ENCODE results near the gene RBM26.
A peak's percentile ranks its signal among the peaks of the same experiment; 100 is the strongest.

Gene RBM26, protein sequence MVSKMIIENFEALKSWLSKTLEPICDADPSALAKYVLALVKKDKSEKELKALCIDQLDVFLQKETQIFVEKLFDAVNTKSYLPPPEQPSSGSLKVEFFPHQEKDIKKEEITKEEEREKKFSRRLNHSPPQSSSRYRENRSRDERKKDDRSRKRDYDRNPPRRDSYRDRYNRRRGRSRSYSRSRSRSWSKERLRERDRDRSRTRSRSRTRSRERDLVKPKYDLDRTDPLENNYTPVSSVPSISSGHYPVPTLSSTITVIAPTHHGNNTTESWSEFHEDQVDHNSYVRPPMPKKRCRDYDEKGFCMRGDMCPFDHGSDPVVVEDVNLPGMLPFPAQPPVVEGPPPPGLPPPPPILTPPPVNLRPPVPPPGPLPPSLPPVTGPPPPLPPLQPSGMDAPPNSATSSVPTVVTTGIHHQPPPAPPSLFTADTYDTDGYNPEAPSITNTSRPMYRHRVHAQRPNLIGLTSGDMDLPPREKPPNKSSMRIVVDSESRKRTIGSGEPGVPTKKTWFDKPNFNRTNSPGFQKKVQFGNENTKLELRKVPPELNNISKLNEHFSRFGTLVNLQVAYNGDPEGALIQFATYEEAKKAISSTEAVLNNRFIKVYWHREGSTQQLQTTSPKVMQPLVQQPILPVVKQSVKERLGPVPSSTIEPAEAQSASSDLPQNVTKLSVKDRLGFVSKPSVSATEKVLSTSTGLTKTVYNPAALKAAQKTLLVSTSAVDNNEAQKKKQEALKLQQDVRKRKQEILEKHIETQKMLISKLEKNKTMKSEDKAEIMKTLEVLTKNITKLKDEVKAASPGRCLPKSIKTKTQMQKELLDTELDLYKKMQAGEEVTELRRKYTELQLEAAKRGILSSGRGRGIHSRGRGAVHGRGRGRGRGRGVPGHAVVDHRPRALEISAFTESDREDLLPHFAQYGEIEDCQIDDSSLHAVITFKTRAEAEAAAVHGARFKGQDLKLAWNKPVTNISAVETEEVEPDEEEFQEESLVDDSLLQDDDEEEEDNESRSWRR

DNA sequence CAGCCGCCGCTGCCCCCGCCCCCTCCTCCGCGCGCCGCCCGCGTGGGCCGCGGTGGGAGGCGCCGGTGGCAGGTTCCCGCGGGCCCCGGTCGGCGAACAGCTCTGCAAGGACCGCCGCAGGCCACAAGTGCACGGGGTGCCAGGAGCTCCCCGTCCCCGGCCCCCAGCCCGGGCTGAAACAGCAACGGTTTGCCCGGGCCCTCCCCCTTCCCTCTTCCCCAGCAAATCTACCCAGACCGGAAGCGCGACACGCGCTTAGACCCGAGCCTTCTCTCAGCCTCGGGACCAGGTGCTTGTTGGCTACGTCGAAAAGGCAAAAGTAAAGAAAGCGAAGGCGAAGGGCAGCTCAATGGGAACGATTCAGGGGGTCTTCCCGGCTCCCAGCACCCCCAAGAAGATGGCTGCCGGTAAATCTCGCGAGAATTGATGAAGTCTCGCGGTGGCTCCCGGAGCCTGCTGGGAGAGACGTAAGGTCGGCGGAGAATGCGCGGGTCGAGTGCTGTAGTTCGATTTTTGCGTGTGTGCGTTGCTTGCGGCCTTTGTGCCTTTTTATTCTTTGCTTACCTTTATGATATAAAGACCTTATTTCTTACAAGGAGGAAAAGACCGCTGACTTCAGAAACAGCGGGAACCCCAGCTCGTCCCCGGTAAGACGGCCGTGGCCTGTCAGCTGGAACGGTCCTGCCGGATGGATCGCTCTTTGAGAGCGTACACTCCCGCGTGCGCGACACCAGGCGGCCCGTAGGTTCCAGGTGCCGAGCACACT, at the start of gene RBM26:
Gene RBM26 (minus strand): TSS at position 425 of the 766 bp plus-strand sequence. CDS start 481 bp downstream, outside the sequence.
- DNase-seq: peak; percentile 72

DNA sequence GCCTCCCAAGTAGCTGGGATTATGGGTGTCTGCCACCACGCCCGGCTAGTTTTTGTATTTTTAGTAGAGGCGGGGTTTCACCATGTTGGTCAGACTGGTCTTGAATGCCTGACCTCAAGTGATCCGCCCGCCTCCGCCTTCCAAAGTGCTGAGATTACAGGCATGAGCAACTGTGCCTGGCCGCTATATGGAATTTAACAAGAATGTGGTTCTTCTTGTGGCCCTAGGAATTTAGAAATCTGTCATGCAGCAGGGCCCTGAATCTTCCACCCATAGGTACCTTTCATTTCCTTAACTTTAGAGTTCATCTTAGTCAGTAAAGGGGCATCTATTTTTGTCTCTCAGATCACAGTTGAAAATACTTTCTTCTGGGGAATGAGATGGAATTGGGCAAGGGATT, 49.3 kb upstream of the RBM26 start:
- DNase-seq: no peak

DNA sequence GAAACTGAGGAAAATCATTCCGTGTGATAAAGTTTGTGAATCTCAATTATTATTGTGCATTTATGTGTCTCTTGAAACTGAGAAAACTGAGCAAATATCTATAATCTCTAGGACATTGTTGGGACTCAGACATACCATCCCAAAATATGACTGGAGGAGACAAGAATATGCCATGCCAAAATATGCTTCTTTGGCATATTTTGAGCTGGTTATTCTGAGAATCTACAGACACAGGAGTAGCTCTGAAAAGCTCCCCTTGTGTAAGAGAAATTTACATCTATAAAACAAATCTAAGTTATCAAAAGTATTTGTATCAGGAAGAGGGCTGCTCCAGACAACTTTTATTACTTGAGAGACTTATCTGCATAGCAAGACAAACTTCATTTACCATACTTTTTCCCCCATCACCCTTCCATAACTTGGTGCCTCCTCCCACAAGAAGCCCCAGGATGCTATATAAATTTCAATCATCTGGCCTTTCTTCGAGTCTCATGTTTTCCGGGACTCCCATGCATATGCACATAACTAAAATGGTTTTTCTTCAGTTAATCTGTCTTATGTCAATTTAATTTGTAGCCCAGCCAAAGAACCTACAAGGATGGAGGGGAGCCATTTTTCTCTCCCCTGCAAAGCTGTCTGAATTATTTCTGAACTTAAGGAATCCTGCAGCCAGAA, 46.3 kb upstream of the RBM26 start:
- DNase-seq: no peak

DNA sequence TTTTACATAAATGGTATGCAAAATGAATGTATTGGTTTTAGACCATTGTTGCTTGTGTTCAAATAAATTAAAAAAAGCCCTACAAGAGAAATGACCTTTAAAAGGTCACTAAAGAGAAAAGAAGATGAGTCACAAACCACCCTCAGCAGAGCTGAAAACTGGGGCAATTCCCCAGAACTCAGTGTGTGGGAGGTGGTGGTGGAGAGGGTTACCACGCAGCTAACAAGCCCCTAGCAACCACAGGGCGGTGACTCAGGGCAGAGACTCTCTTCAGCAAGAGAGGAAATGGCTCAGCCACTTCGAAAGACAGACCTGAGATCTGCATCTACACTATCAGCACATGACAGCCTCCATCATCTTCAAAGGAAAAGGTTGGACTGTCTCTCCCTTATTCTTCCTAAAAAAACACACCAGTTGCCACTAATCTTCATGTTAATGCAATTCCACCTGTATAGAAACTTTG, 45.5 kb upstream of the RBM26 start:
- DNase-seq: no peak

DNA sequence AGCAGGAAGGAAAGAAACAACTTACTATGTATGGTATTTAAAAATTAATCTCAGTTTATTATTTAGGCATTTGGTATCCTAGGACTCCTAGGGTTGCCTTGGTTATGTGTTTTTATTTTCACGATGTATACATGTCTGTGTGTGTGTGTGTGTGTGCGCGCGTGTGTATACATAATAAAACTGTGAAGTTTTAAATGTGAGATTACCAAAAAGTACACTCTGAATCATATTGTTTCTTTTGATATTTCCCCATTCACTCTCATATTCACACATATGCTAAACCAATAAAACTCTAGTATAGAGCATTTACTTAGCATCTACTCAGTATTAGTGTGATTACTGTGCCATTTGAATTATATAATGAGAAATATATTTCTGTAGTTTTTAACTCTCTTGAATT, 44.1 kb upstream of the RBM26 start:
- DNase-seq: no peak

DNA sequence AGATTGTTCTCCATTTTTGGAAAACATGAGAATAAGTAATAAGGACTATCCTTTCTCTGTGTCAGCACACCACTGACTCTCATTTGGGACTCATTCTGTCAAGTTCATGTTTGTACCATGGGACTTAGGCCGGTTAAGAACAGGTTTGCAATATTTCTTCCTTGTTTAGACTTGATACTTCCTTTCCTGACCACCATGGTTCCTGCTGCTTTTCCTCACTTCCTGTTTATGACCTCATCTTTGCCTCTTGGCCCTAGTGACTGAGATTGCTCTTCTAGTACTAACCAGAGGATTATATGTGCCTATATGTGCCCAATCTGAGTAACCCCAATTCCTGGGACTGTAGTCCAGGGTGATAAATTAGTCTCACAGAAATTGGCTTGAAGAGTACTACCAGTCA, 42.4 kb upstream of the RBM26 start:
- no peak for DNase-seq

DNA sequence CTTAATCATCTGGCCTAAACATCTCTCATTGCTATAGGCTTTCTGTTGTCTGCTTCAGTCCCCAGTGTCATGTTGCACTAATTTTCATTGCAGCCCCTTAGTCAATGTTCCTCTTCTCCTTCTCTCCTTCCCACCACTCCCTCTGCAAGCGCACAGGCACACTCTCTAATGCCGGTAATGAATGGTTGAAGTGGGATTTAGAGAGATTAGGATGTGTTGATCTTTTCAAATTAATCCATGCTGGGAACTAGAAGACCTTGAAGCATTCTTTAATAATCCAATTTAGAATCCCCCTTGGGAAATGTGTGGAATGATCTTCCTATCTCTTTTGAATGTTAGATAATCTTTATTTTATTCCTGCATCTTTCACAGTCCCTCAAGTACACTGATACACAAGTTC, 41.7 kb upstream of the RBM26 start:
- no peak for DNase-seq

DNA sequence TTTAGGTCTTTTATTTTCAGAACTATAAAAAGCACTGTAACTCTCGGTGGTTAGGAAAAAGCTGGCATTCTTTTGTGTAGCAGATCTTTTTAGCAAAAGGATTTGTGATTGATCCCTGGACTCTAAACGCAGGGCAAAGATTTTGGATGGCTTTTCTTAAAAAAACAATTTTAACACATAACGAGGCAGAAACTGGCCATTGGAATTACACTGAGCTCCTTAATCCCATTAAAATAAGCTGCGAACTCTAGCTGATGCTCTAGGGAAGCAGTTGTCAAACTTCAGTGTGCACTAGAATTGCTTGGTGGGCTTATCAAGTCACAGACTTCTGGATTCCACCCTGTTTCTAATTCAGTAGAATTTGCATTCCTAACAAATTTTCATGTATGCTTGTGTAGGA, 41.1 kb upstream of the RBM26 start:
- no peak for DNase-seq

DNA sequence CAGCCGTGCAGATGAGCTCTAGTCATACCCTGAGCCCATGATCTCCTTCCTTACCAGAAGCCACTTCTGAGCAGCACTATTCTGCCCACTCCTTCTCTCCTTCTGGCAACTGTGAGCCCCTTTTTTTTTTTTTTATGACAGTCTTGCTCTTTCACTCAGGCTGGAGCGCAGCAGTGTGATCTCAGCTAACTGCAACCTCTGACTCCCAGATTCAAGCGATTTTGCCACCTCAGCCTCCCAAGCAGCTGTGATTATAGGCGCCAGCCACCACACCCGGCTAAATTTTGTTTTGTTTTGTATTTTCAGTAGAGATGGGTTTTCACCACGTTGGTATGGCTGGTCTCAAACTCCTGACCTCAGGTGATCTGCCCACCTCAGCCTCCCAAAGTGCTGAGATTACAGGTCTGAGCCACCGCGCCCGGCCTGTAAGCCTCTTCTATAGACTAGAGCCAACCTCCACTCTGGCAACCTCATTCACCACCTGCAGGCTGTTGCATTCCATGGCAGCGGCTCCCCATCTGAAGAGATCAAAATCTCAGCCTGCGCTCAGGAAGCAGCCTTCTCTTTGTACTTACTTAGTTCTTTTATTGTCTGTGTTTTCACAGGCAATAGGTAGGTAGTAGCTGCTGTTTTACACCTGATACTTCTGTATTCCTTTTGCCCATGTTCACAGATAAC, 40.1 kb upstream of the RBM26 start:
- DNase-seq: no peak

DNA sequence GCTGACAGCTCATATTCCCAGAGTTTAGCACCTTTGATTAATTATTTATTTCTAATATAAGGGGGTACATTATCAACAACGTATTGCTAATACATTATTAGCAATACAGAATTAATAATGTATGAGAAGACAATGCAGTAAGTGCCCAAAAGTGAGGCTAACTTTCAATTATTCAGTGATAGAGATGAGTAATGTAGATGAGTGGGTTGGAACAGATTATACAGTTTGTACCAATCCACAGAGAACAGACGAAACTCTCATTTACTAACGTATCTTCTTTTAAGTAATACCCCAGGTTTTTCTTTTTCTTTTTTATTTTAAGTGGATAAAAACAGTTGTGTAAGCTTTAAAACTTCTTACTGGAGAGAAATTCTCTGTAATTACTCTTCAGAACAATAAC, 36.7 kb upstream of the RBM26 start:
- DNase-seq: no peak

DNA sequence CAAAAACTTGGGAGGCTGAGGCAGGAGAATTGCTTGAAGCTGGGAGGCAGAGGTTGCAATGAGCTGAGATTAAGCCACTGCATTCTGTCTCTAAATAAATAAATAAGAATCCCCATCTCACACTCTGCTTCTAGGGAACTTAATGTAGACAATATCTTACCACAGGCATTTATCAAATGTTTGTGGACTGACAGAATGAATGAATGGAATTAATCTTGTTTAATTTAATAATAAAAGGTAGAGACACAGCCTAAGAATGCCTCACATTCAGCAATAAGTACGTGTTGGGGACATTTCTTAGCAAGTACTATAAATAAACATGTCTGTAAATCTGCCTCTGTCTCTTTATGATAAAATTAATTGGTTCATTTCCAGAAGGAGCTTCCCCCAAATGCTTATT, 36.2 kb upstream of the RBM26 start:
- DNase-seq: no peak

DNA sequence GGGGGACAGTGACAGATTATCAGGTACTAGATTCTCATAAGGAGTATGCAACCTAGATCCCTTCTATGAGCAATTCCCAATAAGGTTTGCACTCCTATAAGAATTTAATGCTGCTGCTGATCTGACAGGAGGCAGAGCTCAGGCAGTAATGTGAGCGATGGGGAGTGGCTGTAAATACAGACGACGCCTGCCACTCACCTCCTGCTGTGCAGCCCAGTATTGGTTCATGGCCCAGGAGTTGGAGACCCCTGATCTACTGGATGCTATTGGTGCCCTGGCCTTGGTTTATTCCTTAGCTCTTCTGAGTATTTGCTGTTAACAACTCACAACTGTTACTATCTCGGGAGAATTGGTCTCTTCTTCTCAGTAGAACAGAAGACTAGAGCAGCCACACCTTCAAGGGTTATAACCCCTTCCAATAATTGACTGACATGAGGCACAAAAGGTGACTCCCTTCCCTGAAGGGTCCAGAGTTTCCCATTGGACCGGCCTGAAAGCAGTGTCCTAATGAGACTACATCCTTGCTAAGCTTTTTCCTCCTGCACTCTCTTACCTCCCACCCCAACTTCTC, 35.0 kb upstream of the RBM26 start:
- DNase-seq: no peak

DNA sequence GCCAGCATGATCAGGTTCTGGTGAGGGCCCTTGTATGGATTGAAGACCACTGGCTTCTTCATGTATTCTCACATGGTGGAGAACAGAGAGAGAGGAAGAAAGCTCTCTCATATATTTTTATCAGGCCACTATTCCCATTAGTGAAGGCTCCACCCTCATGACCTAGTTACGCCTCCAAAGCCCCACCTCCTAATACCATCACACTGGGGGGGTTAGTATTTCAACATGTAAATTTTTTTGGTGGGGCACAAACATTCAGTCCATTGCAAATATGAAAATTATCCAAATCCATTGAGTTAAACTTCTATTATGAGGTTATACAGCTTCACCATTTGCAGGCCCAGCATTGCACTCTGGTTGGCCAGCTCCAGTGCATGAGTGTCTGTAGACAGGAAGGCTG, 33.2 kb upstream of the RBM26 start:
- DNase-seq: no peak

DNA sequence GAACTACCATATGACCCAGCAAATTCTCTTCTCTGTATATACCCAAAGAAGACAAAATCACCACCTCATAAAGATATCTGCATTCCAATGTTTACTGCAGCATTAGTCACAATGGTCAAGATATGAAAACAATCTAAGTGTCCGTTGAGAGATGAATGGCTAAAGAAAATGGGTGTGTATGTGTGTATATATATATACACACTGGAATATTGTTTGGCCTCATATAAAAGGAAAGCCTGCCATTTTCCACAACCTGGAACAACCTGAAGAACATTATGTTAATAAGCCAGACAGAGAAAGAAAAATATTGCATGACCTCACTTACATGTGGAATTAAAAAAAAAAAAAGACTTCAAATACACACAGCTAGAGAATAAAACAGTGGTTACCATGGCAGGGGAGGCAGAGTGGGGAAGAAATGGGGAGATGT, 29.5 kb upstream of the RBM26 start:
- DNase-seq: no peak

DNA sequence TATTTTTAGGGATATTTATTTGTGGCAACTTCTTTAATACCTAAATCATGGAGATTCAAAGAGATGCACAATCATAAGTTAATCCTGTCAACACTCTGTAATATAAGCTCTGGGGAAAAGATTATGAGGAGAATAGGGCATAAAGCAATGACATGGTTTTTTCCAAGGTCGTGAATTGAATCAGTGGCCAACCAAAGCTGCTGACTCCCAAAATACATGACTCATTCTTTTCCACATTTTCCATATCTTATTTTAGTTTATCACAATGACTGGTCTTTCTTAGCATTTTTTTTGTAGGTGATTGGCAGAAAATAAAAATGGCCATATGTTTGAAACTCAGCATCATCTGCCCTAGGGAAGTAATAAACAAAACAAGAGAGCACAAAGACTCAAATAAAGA, 28.5 kb upstream of the RBM26 start:
- DNase-seq: no peak

DNA sequence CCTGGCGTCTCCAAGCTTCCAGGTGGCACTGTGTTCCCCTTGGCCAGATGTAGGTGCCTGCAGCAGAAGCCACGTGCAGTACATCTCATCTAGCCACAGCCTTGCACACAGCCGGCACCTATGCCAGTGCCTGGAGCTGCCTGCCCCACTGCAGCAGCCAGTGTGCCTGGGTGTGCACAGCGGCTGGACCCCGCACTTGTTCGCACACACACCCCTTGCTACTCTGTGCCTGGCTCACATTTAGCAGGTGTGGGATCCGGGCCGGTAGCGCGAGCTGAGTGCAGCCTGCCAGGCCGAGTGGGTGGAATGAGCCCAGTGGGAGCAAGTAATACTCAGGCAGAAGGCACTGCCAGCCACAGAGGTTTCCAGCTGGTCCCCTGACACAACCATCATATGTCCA, 26.9 kb upstream of the RBM26 start:
- DNase-seq: no peak

DNA sequence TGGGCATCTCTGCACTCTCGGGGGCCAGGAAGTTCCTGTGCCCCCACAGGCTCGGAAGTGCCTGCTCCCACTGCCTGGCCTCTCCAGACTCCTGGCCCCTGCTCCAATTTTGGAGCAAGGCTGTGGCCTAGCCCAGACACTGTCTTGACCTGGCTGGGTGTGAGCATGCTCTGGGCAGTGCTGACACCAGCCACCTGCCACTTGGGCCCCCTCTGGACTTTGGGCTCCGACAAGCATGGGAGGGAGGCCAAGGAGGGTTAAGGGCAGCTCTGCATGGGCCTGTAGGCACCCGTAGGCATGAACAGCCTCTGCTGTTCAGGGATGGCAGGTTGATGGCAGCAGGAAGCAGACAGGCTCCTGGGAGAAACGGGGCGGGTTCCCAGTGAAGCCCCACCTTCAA, 26.0 kb upstream of the RBM26 start:
- DNase-seq: no peak

DNA sequence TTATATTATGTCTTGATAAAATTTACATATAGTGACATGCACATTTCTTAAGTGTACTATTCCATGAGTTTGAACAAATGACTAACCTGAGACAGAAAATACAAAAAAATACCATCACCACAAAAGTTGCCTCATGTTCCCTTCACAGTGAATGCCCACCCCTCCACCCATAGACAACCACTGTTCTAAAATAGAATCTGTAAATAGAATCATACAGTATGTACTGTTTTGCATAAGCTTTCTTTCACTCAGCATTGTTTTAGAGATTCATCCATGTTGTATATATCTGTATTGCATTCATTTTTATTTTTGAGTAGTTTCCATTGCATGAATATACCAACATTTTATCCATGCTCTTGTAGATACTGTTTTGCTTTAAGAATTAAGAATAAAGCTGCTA, 23.3 kb upstream of the RBM26 start:
- no peak for DNase-seq

DNA sequence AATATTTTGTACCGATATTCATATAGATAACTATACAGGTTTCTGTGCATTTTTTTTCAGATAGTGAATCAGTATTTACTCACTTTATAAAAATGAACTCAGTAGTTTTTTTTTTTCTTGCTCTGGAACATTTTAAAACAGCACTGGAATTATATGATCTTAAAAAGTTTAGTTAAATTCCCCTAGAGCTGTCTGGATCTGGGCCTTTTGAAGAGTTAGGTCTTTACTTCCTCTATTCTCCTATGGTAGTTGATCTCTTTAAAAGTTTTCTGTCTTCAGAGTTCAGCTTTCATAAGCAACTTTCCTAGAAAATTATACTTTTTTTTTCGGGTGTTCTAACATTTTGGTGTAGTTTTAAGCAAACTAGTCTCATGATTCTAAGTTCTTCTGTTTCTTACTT, 21.8 kb upstream of the RBM26 start:
- DNase-seq: no peak

DNA sequence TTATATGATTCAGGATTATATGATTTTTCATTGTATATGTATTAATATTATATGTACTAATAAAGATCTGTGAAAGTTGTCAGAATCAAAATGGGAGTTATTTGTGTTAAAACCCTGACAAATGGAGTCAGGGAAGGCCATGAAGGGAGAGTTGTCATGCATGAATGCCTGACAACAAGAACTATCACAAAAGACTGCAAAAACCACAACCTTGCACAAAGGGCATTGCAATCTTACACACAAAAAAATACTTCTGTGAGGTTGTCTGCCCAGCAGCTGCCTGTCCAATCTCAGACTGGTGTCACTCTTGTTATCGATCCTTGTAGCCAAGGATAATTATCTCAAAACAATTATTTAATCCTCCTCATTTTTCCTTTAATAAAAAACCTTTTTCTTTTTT, 21.2 kb upstream of the RBM26 start:
- DNase-seq: no peak
